Ramos (cell line): ENCODE data around the gene TTBK1.

ENCODE experiments used
- in situ Hi-C: fragments of 300-500 bp; cut with MboI; formaldehyde crosslinking; loops from one replicate; pipeline ENCODE4 v1.14.3; 2022; ENCODE audit warnings: low sequenced_read_pairs; ENCODE audit not compliant: unreplicated experiment

The TTBK1 gene

GRCh38 chr6:43331891-43332290, 88.6 kb downstream of the TTBK1 start:
- in situ Hi-C loops: no loop called here

DNA sequence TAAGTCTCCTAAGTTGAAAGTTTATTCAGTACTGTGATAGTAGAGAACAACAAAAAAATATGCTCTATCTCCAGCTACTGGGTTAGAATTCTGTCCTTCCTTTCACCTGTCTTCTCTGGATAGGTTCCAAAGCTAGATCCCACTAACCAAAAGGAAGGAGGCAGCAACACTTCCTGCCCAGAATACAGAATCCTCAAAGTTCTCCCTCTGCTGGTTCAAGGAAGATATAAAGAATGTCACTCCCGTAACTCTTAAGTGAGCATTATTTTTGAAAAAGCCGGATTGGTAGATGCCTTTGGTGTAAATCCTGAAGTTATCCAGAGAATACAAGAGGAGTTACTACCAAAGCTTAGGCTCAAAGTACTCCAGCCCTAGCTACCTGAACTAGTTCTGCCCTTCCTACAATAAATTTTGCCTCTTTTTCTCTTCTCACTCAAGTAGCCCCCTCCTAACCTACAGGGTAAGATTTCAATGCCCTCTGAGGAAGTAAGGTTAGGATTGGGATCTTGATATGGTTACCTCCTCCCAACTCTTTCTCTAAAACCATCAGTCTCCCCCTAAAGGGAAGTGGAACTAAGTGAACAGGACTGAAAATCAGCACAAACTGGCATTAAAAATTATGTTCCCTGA, 91.3 kb downstream of the TTBK1 start:
- in situ Hi-C loops: no loop called here

GRCh38 chr6:43335469-43335868, 92.2 kb downstream of the TTBK1 start:
- in situ Hi-C loops: no loop called here

- in situ Hi-C loops: no loop called here
Measured at GRCh38 chr6:43336382-43336781, 93.1 kb downstream of the TTBK1 start.
